Endodermal cell (in vitro differentiated cells): ENCODE measurements around the gene NPAS3. TPM values are rescaled to one million over a fixed set of nuclear protein-coding genes. Genes with fewer than 3 reads are reported as not detected.

Experiments
- DNase-seq: peaks from one replicate; pipeline ENCODE4 v3.0.0-alpha.2; 2017
- H3K27ac ChIP-seq: 2 replicates; pipeline ENCODE4 v1.5.1; 2013; ENCODE audit warnings: mild to moderate bottlenecking, low read depth, low read length, moderate library complexity
- H3K27me3 ChIP-seq: 2 replicates; pipeline ENCODE4 v1.6.1; 2013; ENCODE audit warnings: mild to moderate bottlenecking, low read length, moderate library complexity; ENCODE audit not compliant: insufficient read depth, control insufficient read depth, poor library complexity, severe bottlenecking
- H3K36me3 ChIP-seq: 2 replicates; pipeline ENCODE4 v1.7.0; 2013; ENCODE audit warnings: mild to moderate bottlenecking, low read length, moderate library complexity; ENCODE audit not compliant: control insufficient read depth, insufficient read depth
- H3K4me1 ChIP-seq: one replicate; pipeline ENCODE4 v1.7.0; 2013; ENCODE audit warnings: low read length; ENCODE audit not compliant: control insufficient read depth, insufficient read depth
- H3K4me3 ChIP-seq: 2 replicates; pipeline ENCODE4 v1.5.1; 2013; ENCODE audit warnings: mild to moderate bottlenecking, low read length, moderate library complexity
- H3K9ac ChIP-seq: 2 replicates; pipeline ENCODE4 v1.6.1; 2013; ENCODE audit warnings: mild to moderate bottlenecking, low read length, moderate library complexity; ENCODE audit not compliant: poor library complexity, severe bottlenecking; ENCODE audit errors: extremely low read depth
- H3K9me3 ChIP-seq: 2 replicates; pipeline ENCODE4 v1.6.1; 2013; ENCODE audit warnings: mild to moderate bottlenecking, low read length, moderate library complexity; ENCODE audit not compliant: control insufficient read depth
- H3K27ac Mint-ChIP-seq: 2 replicates; pipeline ENCODE4 v1.8.0; 2020; ENCODE audit warnings: mixed read lengths
- H3K27me3 Mint-ChIP-seq: 2 replicates; pipeline ENCODE4 v1.8.0; 2021; ENCODE audit warnings: mild to moderate bottlenecking, mixed read lengths; ENCODE audit not compliant: insufficient read depth
- H3K36me3 Mint-ChIP-seq: 2 replicates; pipeline ENCODE4 v1.8.0; 2020; ENCODE audit warnings: low read depth, mixed read lengths
- H3K4me1 Mint-ChIP-seq: 2 replicates; pipeline ENCODE4 v1.8.0; 2020; ENCODE audit warnings: mixed read lengths
- H3K4me3 Mint-ChIP-seq: 2 replicates; pipeline ENCODE4 v1.8.0; 2020; ENCODE audit warnings: mild to moderate bottlenecking, moderate library complexity, mixed read lengths
- H3K9me3 Mint-ChIP-seq: 2 replicates; pipeline ENCODE4 v1.8.0; 2020; ENCODE audit warnings: mild to moderate bottlenecking, mixed read lengths
- WGBS, 2 experiments: methylation state at CpG; one replicate each; pipeline versions ENCODE4 v1.1.5 to v1.1.7; 2013; ENCODE audit warnings: missing lambda C conversion rate in 2 of 2, mixed read lengths in 1 of 2; ENCODE audit not compliant: insufficient coverage in 1 of 2, insufficient read length in 1 of 2; 5-methylcytosine and 5-hydroxymethylcytosine counted together
- total RNA-seq, 2 donors: library from RNA; stranded (reverse); fragmentation: NEBNext Ultra II Directional in 1 of 2; extraction: Animal tissue kit (Norgen Biotek cat#: 25700) in 1 of 2; gene quantifications; 2 replicates in 1 of 2; 3 replicates in 1 of 2; pipeline ENCODE4 v1.2.1, GENCODE V29; 2021
- TF ChIP-seq, protein P1 (sequence below): fragments of 200-600 bp; sonication (generic); conservative IDR thresholded peaks from 2 replicates; pipeline ENCODE4 v1.5.0; 2021; ENCODE audit warnings: antibody characterized with exemption, mild to moderate bottlenecking

The NPAS3 gene
- total RNA-seq, 2 donors from 2014 or later: 1.4 to 1.6 TPM

DNA sequence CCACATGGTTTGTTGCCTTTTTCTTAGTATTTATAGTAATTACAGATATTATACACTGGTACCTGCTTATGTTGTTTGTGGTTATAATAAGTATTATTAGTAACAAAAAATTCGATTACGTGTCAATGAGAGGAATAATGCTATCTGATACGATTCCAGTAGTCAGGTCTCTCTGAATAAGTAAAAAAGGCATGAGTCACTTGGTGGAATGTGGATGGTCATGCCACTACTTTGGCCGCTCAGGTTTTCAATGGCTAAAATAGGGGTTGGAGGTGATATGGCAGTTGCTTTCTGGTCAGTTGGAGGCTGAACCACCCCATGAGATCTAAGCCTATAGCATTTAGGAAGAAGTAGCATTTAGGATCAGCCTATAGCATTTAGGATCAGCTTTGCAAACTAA, 255.9 kb downstream of the NPAS3 start:
- no peak overlapping the region for H3K9ac ChIP-seq
- H3K36me3 ChIP-seq: no peaks in the 10 kb centered on the region
- TF ChIP-seq, protein P1, sequence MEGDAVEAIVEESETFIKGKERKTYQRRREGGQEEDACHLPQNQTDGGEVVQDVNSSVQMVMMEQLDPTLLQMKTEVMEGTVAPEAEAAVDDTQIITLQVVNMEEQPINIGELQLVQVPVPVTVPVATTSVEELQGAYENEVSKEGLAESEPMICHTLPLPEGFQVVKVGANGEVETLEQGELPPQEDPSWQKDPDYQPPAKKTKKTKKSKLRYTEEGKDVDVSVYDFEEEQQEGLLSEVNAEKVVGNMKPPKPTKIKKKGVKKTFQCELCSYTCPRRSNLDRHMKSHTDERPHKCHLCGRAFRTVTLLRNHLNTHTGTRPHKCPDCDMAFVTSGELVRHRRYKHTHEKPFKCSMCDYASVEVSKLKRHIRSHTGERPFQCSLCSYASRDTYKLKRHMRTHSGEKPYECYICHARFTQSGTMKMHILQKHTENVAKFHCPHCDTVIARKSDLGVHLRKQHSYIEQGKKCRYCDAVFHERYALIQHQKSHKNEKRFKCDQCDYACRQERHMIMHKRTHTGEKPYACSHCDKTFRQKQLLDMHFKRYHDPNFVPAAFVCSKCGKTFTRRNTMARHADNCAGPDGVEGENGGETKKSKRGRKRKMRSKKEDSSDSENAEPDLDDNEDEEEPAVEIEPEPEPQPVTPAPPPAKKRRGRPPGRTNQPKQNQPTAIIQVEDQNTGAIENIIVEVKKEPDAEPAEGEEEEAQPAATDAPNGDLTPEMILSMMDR: no peak
- no peaks in the 10 kb centered on the region for H3K27me3 ChIP-seq
- H3K4me3 ChIP-seq: no peak overlapping the region
- H3K4me3 Mint-ChIP-seq: no peak overlapping the region
- DNase-seq: no peak
- H3K4me1 Mint-ChIP-seq: peaks cover 3% of the 10 kb centered on the region
- 94 to 100% methylated on average over 4 of the region's 4 CpGs for WGBS, 2 experiments
- H3K9me3 ChIP-seq: no peaks in the 10 kb centered on the region
- H3K9me3 Mint-ChIP-seq: peaks cover 15% of the 10 kb centered on the region
- H3K36me3 Mint-ChIP-seq: no peaks in the 10 kb centered on the region
- no peaks in the 10 kb centered on the region for H3K27me3 Mint-ChIP-seq
- no peak overlapping the region for H3K27ac Mint-ChIP-seq
- H3K27ac ChIP-seq: no peak overlapping the region
- H3K4me1 ChIP-seq: no peaks in the 10 kb centered on the region

DNA sequence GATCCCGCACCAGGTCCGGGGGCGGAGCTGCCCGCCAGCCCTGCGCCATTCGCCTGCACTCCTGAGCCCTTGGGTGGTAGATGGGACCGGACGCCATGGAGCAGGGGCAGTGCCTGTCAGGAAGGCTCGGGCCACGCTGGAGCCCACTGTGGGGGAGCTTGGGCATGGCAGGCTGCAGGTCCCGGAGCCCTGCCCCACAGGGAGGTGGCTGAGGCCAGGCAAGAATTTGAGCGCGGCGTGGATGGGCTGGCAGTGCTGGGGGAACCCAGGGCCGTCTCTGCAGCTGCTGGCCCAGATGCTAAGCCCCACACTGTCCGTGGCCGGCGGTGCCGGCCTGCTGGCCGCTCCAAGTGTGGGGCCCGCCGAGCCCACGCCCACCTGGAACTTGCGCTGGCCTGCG, 260.0 kb downstream of the NPAS3 start:
- TF ChIP-seq, protein P1: no peak
- Mint-ChIP-seq H3K27me3 (no peaks in the 10 kb centered on the region), H3K9me3 (peaks cover 15% of the 10 kb centered on the region), H3K4me3 (no peak overlapping the region), H3K36me3 (no peaks in the 10 kb centered on the region), H3K27ac (no peak overlapping the region), H3K4me1 (no peaks in the 10 kb centered on the region)
- Histone ChIP-seq H3K9me3 (no peaks in the 10 kb centered on the region), H3K4me3 (no peak overlapping the region), H3K27me3 (no peaks in the 10 kb centered on the region), H3K36me3 (no peaks in the 10 kb centered on the region), H3K4me1 (no peaks in the 10 kb centered on the region), H3K27ac (no peak overlapping the region), H3K9ac (no peak overlapping the region)
- 97 to 100% methylated on average over 4 to 25 of the region's 25 CpGs for WGBS, 2 experiments
- DNase-seq: no peak

DNA sequence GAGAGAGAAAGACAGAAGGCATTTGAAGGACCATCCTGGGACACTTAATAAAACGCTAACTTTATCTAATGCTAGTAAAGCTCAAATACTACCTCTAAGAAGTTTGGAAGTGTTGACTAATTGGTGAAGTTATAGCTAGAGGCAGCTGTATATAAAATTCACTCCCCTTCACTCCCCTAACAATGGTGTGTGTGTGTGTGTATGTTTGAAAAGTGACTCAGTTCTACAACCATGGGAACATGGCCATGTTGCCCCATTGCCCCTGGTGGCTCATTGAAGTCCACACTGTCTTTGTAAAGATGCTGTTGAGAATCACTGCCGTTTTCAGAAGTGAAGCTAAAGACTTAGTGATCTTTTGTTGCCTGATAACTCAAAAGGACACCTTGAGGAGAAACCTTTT, 262.4 kb downstream of the NPAS3 start:
- no peak overlapping the region for H3K27ac ChIP-seq
- no peak overlapping the region for H3K9ac ChIP-seq
- Mint-ChIP-seq H3K27ac (no peak overlapping the region), H3K4me3 (no peak overlapping the region), H3K4me1 (no peaks in the 10 kb centered on the region), H3K27me3 (no peaks in the 10 kb centered on the region), H3K9me3 (peaks cover 15% of the 10 kb centered on the region), H3K36me3 (no peaks in the 10 kb centered on the region)
- no peaks in the 10 kb centered on the region for H3K4me1 ChIP-seq
- TF ChIP-seq, protein P1: no peak
- H3K9me3 ChIP-seq: no peaks in the 10 kb centered on the region
- no peak for DNase-seq
- 91% methylated on average over 1 of the region's 2 CpGs; no CpG with 5 or more reads in 1 of the 2 experiments for WGBS, 2 experiments
- no peaks in the 10 kb centered on the region for H3K36me3 ChIP-seq
- H3K4me3 ChIP-seq: no peak overlapping the region
- no peaks in the 10 kb centered on the region for H3K27me3 ChIP-seq
